Central memory CD4-positive, alpha-beta T cell (primary cell): Measurements from ENCODE around the gene PPP1R2.
A peak's percentile ranks its signal among the peaks of the same experiment; 100 is the strongest.

Source experiments
- DNase-seq: peaks from one replicate; pipeline ENCODE4 v3.0.0; 2022

Gene PPP1R2

DNA sequence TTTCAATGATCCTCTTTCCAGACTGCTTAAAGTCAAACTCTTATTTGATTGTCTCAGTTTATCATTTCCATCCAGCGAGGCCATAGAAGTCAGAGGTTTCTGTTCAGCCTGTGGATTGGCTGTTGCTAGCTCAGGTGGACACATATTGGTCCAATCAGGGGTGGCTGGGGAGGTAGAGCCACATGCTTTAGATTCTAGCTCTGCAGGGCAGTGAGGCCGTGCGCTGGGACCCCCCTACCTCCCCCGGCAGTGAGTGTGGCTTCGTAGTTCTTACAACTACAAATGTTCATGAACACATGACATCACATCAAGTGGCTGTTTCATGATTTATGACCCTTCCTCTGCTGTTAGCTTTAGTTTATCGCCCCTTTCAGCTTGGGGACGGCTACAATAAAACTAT, 22.6 kb upstream of the PPP1R2 start:
- no peak for DNase-seq

DNA sequence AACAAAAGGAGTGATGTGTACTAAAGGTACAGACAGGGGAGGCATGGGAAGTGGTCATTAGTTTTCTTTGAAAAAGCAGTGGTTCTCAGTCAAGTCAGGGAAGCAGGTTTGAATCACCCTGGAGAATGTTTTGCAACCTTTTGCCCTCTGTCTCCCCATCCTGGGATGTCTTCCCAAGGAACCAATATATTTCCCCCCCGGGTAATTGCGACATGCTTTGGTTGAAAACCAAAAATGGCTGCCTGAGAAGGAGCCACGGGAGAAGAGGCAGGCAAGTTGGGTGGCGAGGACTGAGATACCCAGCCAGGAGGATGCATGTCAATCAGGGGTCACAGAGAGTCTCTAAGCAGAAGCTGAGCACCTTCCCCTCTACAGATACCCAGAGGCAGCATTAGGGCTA, 20.2 kb upstream of the PPP1R2 start:
- no peak for DNase-seq

DNA sequence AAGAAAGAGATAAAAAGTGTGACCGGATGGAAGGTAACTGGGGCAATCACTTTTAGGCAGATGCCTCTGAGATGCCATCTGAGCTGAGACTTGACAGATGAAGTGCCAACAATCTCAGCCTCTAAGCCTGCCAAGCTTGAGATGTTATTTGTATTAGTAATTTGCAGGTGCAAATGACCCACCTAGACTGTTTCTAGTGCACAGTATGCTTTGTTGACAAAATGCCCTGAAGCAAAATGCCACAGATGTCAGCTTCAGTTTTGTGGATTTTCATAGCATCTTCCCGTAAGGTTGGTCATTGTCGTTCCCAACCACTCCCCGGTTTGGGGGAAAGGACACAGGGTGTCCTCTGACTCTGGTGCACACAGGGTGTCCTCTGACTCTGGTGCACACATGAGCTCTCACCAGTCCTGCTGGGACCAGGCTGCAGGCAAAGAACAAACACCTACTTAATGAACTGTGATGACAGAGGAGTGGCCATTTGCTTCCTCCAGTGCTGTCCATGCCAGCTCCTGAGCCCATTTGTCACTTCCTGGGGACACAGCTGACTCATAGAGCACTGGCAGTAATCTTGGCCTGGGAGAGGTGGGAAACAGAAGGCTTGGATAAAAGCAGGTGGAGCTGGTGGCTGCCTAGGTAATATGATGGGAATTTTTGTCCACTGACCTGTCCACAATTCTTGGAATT, 16.7 kb upstream of the PPP1R2 start:
- DNase-seq, result no peak

DNA sequence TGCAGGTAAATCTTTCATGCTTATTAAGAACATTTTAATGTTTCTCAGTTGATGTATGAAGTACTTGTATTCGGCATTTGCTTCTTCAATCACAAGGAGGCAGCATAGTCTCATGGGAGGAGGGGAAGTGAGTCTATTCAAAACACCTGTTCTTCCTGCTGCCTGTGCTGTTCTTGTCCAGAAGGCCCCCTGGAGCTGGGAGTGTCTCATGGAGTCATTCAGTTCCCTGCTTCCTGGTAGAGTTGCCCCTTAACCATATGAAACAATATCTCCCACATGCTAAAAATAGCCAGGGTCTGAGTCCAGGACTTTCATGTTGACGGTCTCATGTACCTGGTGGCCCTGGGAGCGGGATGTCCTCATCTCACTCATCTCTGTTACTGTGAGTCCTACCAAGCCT, 15.5 kb upstream of the PPP1R2 start:
- DNase-seq, result peak; percentile 57

DNA sequence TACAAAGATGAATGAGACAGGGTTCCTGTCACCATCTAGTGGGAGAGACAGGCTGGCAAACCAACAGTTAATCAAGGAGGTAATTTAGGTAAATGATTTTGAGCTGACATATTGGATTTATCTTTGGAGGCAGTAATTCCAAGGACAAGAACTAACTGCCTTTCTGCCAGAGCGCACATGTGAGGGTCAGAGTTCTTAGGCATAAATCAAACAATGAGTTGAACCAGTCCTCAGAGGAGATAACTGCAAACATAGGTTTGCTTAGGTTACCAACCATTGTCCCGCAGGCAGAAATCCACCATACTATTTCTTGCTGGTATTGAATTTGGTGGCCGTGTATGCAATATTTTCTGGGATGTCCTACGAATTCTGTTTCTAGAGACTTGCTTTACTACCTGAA, 14.2 kb upstream of the PPP1R2 start:
- no peak for DNase-seq

DNA sequence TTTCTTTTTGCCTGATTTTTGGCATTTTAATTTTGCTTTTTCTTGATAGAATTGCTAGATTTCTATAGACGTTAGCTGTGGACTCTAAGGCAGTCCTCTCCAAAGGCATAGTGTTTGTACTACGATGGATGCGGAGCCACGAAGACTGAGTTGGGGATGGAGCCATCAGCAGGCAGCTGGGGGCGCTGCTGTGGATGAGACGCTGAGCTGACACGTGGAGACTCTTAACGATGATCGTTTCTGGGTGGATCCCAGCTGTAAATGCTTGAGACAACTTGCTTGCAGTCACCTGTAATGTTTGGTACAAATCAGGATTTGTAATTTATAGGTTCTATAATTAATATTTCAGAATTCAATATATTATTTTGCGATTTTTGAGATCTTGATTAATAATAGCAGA, 13.3 kb upstream of the PPP1R2 start:
- no peak for DNase-seq

DNA sequence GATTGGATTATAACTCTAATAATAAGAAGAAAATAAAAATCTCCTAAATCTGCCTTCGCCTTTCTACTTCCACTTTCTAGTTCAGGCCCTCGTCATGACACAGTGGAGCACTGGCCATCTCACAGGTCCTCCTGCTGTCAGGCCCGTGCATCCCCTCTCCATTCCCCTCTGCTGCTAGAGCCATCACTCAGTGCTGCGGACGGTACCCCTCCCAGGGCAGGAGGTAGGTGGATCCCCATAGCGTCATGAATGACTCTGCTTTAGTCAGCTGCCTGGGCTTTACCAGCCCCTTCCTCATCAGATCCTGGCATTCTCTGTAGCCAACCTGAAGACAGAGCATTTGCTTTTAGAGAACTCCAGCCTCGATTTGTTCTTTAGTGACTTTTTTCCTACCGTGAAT, 12.0 kb upstream of the PPP1R2 start:
- DNase-seq, result no peak

DNA sequence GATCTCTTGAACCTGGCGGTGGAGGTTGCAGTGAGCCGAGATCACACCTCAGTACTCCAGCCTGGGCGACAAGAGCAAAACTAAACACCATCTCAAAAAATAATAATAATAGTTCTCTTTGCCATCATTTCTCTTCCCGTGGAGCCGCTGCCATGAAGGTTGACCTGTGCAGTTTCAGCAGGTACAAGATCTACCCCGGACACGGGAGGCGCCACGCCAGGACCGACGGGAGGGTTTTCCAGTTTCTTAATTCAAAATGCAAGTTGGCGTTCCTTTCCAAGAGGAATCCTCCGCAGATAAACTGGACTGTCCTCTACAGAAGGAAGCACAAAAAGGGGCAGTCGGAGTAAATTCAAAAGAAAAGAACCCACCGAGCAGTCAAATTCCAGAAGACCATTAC, 11.3 kb upstream of the PPP1R2 start:
- DNase-seq, result no peak

DNA sequence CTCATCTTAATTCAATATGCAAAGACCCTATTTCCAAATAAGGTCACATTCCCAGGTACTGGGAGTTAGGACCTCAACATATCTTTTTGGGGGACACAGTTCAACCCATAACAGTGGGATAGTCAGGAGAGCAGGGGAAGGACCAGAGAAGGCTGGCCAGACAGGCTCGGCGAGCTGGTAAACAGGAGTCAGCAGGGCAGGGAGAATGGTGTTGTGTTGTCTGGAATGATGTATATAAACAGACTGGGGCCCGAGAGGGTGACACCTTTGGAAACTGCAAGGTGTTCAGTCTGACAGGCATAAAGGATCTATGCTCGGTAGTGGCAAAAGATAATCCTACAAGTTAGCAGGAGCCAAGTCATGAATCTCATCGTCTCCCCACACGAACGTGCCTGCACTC, 10.1 kb upstream of the PPP1R2 start:
- DNase-seq, result no peak

DNA sequence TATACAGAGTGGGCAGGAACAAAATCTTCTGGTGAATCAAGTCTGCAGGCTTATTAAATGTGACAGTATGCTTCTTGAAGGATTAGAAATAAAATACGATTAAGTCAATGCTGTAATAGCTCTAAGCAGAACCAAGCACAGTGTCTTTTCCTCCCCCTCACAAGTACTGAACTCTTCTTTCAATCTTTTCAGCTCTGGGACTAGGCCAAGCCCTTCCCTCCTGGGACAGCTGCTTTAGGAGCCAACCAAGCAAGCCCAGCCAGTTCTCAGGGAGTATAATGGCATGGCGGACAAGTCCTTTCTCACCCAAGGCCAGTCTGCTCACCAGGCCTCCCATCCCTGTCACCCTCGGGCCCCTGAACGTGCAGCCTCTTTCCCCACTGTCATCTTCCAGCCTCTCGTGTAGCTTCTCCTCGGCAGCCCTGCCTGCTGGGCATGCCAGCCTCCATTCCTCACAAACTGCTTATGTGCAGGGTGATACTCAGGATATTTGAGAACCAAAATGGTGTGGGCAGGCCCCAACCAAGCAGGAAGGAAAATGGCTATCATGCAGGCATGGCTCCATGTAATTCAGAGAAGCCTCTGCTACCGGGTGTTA, 8.4 kb upstream of the PPP1R2 start:
- no peak for DNase-seq

DNA sequence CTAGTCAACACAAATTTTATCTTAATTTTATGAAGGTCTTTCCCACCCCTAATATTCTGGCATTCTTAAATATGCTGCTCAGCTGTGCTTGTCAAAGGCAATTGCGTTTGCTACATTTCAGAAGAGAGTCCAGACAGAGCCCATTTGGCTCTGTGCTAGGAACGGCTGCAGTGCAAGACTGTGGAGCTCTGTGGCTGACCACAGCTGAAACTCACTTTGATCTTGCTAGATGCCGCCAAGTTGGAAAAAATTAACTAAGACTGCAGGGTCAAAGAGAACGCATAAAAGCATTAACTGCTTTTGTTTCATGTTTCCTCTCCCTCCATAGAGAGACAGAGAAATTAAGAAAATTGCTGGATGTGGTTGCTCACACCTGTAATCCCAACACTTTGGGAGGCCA, 7.6 kb upstream of the PPP1R2 start:
- no peak for DNase-seq

DNA sequence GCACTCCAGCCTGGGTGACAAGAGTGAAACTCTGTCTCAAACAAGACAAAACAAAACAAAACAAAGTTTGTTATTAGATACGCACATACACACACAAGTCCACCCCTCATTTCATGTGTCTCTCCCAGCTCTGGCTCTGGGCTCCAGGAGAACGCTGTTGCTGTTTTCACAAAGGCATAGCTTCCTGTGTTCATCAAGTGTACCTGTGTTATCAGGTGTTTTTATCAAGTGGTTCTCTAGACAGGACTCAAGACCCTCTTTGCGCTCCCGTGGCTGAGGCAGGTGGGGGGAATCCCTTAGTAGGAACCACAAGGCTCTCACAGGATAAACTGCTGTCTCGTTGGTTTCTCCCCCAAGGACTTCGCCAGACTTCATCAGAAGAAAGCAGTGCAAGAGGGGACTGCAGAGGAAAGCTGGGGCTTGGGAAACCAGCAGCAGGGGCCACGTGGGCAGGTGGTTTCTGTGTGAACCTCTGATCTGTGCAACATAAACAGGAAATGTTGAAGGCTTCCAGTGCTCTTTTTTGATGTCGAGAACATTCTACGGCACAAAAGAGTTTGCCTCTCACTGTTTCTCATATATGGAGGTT, 6.9 kb upstream of the PPP1R2 start:
- peak; percentile 92 for DNase-seq

DNA sequence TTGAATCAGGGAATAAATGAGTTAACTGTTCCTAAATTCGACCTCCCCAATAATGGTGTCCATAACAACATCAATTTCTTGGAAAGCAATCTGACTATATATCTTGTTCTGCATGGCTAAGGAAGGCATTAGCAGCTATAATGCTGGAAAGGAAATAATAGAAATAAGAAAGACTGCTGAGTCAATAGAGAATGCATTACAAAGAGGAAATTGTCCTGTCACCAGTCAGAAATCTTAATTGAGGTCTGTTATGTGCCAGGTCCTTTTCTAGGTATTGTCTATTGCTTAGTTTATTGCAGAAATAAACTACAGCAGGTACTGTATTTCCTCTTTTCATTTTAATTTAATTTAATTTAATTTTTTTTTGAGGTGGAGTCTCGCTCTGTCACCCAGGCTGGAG, 5.9 kb upstream of the PPP1R2 start:
- DNase-seq, result no peak

DNA sequence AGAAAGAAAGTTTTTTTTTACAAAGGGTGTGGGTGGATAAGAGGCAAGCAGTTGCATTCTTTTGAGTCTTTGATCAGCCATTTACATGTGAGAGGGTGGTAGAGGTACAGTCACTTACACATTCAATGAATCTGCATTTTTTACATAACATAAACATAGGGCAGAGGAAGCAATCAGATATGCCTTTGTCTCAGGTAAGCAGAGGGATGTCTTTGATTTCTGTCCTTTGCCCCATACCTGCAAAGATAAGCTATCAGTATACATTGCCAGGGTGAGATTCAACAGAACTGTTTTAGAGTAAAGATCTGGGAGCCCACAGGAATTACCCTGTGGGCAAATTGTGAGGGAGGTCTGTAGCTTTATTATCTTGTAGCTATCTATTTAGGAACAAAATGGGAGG, 5.4 kb upstream of the PPP1R2 start:
- no peak for DNase-seq

DNA sequence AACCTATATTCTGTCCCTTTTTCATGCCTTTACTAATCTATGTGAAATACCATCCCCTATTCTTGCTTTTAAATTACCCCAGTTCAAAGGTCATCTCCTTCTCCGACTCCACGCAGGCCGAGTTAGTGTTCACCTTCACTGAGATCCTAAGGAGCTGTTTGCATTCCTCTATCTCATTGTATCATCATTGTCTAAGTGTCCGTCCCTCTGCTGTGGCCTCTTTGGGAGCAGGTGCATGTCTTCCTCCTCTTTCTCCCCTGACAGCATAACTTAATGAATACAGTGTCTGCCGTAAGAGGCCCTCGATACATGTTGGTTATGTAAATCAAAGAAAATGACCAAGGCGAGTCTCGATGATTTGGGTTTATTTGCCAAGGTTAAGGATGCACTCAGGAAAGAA, 4.9 kb upstream of the PPP1R2 start:
- DNase-seq, result no peak

DNA sequence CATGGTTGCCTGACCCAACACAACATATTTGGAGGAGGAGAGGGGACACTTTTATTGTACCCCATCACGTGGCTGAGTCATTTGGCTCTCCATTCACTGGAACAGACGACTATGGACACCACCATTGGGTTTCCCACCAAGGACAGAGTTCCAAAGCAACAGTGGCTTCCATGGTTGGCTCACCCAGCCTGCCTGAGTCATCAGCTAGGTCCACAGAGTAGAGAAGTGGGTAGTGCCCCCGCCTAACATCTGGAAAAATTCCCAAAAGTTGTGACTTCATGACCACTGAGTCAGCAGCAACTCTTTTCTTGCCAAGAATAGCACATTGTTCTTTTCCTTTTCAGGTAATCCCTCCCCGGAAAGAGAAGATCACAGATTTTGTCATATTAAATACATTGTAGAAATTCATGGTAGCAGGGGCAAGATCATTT, 3.0 kb upstream of the PPP1R2 start:
- no peak for DNase-seq

DNA sequence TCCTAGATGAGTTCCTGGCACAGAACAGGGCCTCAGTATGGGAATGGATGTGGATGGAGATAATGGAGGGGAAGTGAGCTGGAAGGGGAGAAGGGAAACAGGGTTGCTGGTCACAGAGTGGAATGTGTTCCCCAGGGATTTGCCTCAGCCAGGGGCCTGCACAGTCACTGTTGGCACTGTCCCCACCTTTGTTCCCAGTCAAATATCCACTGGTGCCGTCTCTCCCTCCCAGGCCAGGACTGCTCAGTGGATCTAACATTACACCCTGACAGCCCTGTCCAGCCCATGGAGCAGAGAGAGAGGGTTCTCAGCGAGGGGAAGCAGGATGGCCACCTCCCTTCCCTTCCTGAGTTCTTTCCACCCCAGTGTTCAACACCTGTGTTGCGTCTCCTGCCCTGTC, 1.5 kb upstream of the PPP1R2 start:
- no peak for DNase-seq

DNA sequence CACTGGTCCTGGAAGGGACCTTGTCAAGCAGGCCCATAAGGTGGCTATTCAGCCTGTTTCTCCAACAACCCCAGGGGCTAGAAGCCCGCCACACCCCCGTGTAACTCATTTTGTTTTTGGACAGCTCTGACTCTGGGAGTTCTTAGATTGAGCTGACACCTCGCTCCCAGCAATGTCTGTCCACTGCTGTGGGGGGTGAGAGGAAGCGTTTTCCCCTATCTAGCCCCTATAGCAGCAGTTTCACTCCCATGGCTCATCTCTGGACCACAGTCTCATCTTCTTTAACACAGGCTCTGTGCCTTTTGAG, 1.1 kb upstream of the PPP1R2 start:
- no peak for DNase-seq

DNA sequence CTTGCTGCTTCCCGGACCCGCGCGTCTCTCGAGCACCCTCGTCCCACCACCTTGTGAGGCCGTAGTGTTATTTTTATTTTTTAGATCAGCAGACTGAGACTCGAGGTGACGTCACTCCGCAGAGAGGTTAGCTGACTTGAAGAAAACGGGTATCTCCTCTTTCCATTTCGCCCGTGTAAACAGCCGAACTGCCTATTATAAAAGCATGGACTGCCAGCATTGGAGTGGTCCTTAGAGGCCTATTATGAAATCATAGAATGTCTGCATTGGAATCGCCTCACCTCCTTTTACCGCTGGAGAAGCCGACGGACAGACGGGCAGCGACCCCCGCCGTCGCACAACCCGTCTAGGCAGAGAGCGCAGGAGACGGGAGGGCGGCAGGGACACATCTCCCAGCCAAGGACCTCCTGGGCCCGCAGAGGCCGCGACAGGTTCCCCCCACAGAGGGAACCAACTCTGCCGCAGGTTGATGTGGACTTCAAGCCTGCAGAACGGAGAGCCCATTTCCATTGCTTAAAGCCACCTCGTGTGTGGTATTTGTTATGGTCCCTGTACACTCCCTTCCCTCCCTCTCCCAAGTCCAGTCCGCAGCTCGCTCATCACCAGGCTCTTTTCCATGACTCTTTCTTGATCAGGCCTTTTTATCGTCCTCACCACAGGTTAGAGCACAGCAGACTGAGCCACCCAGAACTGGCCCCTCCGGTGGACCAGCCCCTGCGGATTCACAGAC, 540 bp upstream of the PPP1R2 start:
- no peak for DNase-seq

DNA sequence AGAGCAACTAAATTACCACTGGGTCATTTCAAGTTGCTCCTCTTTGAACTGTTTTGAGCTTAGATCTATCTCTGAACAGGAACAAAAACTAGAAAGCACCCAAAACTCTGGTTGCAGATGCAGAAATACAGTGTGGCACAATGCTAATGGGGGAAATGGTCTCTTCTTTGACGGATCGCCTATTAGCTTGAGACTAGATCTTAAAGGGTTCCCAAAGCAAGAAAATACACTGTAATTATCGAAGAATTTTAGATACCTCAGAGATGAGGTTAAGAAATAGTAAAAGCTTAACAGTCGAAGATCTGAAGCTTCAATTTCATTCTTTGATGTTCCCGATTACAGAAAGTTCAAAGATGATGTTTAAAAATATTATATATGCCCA, 818 bp downstream of the PPP1R2 start:
- DNase-seq, result no peak

DNA sequence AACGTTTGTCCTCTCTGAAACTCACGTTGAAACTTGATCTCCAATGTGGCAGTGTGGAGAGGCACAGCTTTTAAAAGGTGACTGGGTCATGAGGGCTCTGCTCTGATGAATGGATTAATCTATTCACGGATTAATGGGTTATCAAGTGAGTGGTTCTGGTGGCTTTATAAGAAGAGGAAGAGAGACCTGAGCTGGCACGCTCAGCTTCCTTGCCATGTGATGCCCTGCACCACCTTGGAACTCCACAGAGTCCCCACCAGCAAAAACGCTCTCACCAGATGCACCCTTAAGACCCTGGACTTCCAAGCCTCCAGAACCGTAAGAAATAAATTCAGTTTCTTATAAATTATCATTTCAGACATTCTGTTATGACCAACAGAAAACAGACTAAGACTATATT, 2.6 kb downstream of the PPP1R2 start:
- no peak for DNase-seq

DNA sequence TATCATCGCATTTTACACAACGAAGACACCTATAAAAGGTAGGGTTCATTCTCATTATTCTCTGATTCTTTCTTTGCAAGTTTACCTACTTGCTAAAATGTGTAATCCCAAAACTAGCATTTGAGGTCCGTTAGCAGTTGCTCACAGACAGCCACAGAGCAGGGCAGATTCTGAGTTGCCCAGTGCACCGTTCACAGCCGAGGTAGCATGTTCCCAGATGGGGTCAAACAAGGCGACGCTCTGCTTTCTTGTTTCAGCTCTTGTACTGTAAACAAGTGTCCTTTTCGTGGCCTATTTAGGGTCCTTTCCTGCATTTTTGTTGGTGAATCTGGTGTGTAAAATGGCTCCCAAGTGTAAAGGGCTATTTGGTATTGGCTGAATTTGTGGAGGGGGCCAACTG, 3.1 kb downstream of the PPP1R2 start:
- DNase-seq, result no peak

DNA sequence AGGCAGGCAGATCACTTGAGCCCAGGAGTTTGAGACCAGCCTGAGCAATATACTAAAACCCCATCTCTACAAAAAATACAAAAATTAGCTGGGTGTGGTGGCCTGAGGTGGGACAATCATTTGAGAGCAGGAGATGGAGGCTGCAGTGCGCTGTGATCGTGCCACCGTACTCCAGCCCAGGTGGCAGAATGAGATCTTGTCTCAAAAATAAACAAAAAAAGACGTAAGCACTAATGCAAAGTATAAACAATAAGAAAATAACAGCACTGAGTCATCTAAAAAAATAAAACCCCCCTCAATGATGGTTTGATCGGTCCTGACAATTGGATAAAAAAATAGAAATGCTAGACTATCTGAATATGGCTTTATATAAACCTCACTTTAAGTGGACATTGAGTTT, 3.6 kb downstream of the PPP1R2 start:
- DNase-seq, result no peak

DNA sequence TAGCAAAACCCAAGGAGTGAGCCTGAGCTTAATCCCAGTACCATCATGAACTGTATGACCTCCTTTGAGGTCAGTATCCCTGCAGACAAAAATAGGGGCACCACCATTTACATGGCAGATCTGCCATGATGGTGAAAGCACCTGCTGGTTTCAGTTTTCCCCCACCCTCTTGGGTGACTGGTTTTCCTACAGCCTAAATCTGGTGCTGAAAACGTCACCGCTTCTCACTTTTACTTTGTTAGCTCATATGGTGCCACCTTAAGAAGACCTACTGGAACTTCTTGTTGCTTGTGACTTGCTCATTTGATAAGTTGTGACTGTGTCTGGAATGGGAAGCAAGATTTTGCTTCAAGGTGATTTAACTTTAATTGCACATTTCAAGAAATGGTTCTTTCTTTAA, 5.1 kb downstream of the PPP1R2 start:
- peak; percentile 55 for DNase-seq
